Natural killer cell (primary cell): ENCODE data around the gene SLC2A4. TPM values are rescaled to one million over a fixed set of nuclear protein-coding genes. Genes with fewer than 3 reads are reported as not detected.

ENCODE experiments used
- ATAC-seq, 3 donors: fragments of 150-1000 bp in 2 of 3; fragments of 200-7000 bp in 1 of 3; cut with Tn5 transposase; 1 replicate in 1 of 3; 2 replicates in 2 of 3; pipeline ENCODE4 v1.10.0; 2021; ENCODE audit warnings: mild to moderate bottlenecking in 2 of 3, moderate library complexity in 2 of 3
- DNase-seq, 2 donors: peaks; one replicate each; pipeline versions ENCODE4 v3.0.0 to v3.0.0-alpha.2; 2013 to 2021; ENCODE audit warnings: mixed read lengths in 1 of 2
- H3K27ac ChIP-seq: one replicate; pipeline ENCODE4 v1.5.1; 2013; ENCODE audit warnings: mild to moderate bottlenecking, low read length
- H3K27me3 ChIP-seq: one replicate; pipeline ENCODE4 v1.6.1; 2013; ENCODE audit warnings: low read length; ENCODE audit not compliant: control insufficient read depth, insufficient read depth
- H3K36me3 ChIP-seq: one replicate; pipeline ENCODE4 v1.6.1; 2013; ENCODE audit warnings: low read length; ENCODE audit not compliant: control insufficient read depth, insufficient read depth
- H3K4me1 ChIP-seq: one replicate; pipeline ENCODE4 v1.6.1; 2013; ENCODE audit warnings: low read length; ENCODE audit not compliant: control insufficient read depth, insufficient read depth
- H3K4me3 ChIP-seq: one replicate; pipeline ENCODE4 v1.5.1; 2013; ENCODE audit warnings: low read length
- H3K9me3 ChIP-seq: one replicate; pipeline ENCODE4 v1.6.1; 2013; ENCODE audit warnings: low read length; ENCODE audit not compliant: control insufficient read depth, insufficient read depth
- H3K27ac Mint-ChIP-seq, 2 donors: one replicate each; pipeline ENCODE4 v1.8.0; 2022; ENCODE audit warnings: mild to moderate bottlenecking in 2 of 2, mixed read lengths in 2 of 2, moderate library complexity in 1 of 2
- H3K27me3 Mint-ChIP-seq, 2 donors: one replicate each; pipeline ENCODE4 v1.8.0; 2022; ENCODE audit warnings: low read depth in 2 of 2, mixed read lengths in 2 of 2
- H3K36me3 Mint-ChIP-seq: one replicate; pipeline ENCODE4 v1.8.0; 2022; ENCODE audit warnings: mixed read lengths
- H3K4me1 Mint-ChIP-seq, 2 donors: one replicate each; pipeline ENCODE4 v1.8.0; 2022; ENCODE audit warnings: mixed read lengths in 2 of 2
- H3K4me3 Mint-ChIP-seq: one replicate; pipeline ENCODE4 v1.8.0; 2022; ENCODE audit warnings: mild to moderate bottlenecking, moderate library complexity, mixed read lengths
- H3K9me3 Mint-ChIP-seq, 2 donors: one replicate each; pipeline ENCODE4 v1.8.0; 2022; ENCODE audit warnings: mixed read lengths in 2 of 2
- CTCF ChIP-seq: fragments of 200-600 bp; IDR thresholded peaks from one replicate; pipeline ENCODE4 v1.8.0; 2022; ENCODE audit warnings: antibody characterized with exemption
- WGBS: methylation state at CpG from one replicate; pipeline ENCODE4 v1.1.7; 2013; ENCODE audit warnings: missing lambda C conversion rate; ENCODE audit not compliant: insufficient coverage; 5-methylcytosine and 5-hydroxymethylcytosine counted together
- intact Hi-C: fragments of 100-400 bp; cut with micrococcal nuclease; formaldehyde crosslinking; loops from one replicate; pipeline ENCODE4 v1.14.2; 2022
- total RNA-seq, 4 donors: library from RNA; stranded (reverse); fragments of 120-200 nt in 1 of 4; gene quantifications; one replicate each; pipeline versions ENCODE4 v1.2.3 to v1.2.4, GENCODE V29; 2013 to 2022

Gene SLC2A4
- total RNA-seq, 3 donors from 2014 or later (not counting 1 experiment from before 2014, with no cell fraction given): not detected

GRCh38 chr17:7325031-7325528, 43.6 kb downstream of the SLC2A4 start:
- H3K36me3 ChIP-seq: peaks cover 43% of the 10 kb centered on the region
- 98% methylated on average over 9 of the region's 19 CpGs for WGBS
- H3K9me3 Mint-ChIP-seq: no peaks in the 10 kb centered on the region
- DNase-seq (no peak), ATAC-seq (no peak)
- H3K4me3 ChIP-seq: no peak overlapping the region
- intact Hi-C loops: no loop called here
- H3K4me1 Mint-ChIP-seq: peaks cover 19 to 32% of the 10 kb centered on the region in 2 donors
- H3K27ac ChIP-seq: no peak overlapping the region
- no peaks in the 10 kb centered on the region for H3K27me3 ChIP-seq
- TF ChIP-seq CTCF: no peak
- no peaks in the 10 kb centered on the region for H3K9me3 ChIP-seq
- H3K27me3 Mint-ChIP-seq: no peaks in the 10 kb centered on the region
- no peak overlapping the region for H3K27ac Mint-ChIP-seq
- peaks cover 19% of the 10 kb centered on the region for H3K4me1 ChIP-seq
- H3K36me3 Mint-ChIP-seq: no peaks in the 10 kb centered on the region
- no peak overlapping the region for H3K4me3 Mint-ChIP-seq

- Mint-ChIP-seq H3K36me3 (no peaks in the 10 kb centered on the region), H3K9me3 (no peaks in the 10 kb centered on the region), H3K4me1 (peaks cover 21 to 40% of the 10 kb centered on the region in 2 donors), H3K4me3 (no peak overlapping the region), H3K27ac (no peak overlapping the region), H3K27me3 (no peaks in the 10 kb centered on the region)
- ATAC-seq (no peak), DNase-seq (no peak)
- no peak for TF ChIP-seq CTCF
- Histone ChIP-seq H3K36me3 (peaks cover 33% of the 10 kb centered on the region), H3K27ac (no peak overlapping the region), H3K4me1 (peaks cover 27% of the 10 kb centered on the region), H3K9me3 (no peaks in the 10 kb centered on the region), H3K4me3 (no peak overlapping the region), H3K27me3 (no peaks in the 10 kb centered on the region)
- intact Hi-C loops: no loop called here
- 94% methylated on average over 11 of the region's 11 CpGs for WGBS
Measured at GRCh38 chr17:7326186-7326585, 44.7 kb downstream of the SLC2A4 start.

- H3K27ac Mint-ChIP-seq: peak overlapping the region in 1 of 2 donors; percentile 62
- no peak overlapping the region for H3K4me3 Mint-ChIP-seq
- Histone ChIP-seq H3K4me3 (no peak overlapping the region), H3K27ac (no peak overlapping the region), H3K36me3 (peaks cover 24% of the 10 kb centered on the region), H3K27me3 (no peaks in the 10 kb centered on the region), H3K9me3 (no peaks in the 10 kb centered on the region), H3K4me1 (peaks cover 31% of the 10 kb centered on the region)
- intact Hi-C loops: no loop called here
- 100% methylated on average over 1 of the region's 7 CpGs for WGBS
- no peak for TF ChIP-seq CTCF
- H3K27me3 Mint-ChIP-seq: no peaks in the 10 kb centered on the region
- peaks cover 21 to 40% of the 10 kb centered on the region in 2 donors for H3K4me1 Mint-ChIP-seq
- DNase-seq (no peak), ATAC-seq (no peak)
- no peaks in the 10 kb centered on the region for H3K9me3 Mint-ChIP-seq
- H3K36me3 Mint-ChIP-seq: no peaks in the 10 kb centered on the region
Measured at GRCh38 chr17:7327056-7327455, 45.5 kb downstream of the SLC2A4 start.

GRCh38 chr17:7327501-7327900, 46.0 kb downstream of the SLC2A4 start:
- Histone ChIP-seq H3K4me3 (no peak overlapping the region), H3K9me3 (no peaks in the 10 kb centered on the region), H3K27ac (no peak overlapping the region), H3K27me3 (no peaks in the 10 kb centered on the region), H3K4me1 (peaks cover 35% of the 10 kb centered on the region), H3K36me3 (peaks cover 20% of the 10 kb centered on the region)
- Mint-ChIP-seq H3K4me1 (peaks cover 21 to 40% of the 10 kb centered on the region in 2 donors), H3K27me3 (no peaks in the 10 kb centered on the region), H3K9me3 (no peaks in the 10 kb centered on the region), H3K36me3 (no peaks in the 10 kb centered on the region), H3K27ac (peak overlapping the region; percentile 89 to 97), H3K4me3 (no peak overlapping the region)
- intact Hi-C loops: no loop called here
- 89% methylated on average over 16 of the region's 17 CpGs for WGBS
- ATAC-seq (no peak), DNase-seq (no peak)
- no peak for TF ChIP-seq CTCF
